Tibial nerve (tissue), 3 donors: ENCODE measurements around the gene SBNO2.

ENCODE experiments used
- CTCF ChIP-seq, 5 experiments: fragments of 200-600 bp in 3 of 5; fragments of 450-650 bp in 2 of 5; sonication (generic) in 3 of 5; IDR thresholded peaks; one replicate each; pipeline ENCODE4 v1.5.1; 2016 to 2019; ENCODE audit warnings: antibody characterized with exemption in 5 of 5, mild to moderate bottlenecking in 3 of 5, moderate library complexity in 2 of 5
- POLR2A ChIP-seq, 2 donors: fragments of 450-650 bp; IDR thresholded peaks; one replicate each; pipeline ENCODE4 v1.6.1; 2017; ENCODE audit warnings: antibody characterized with exemption in 2 of 2, mild to moderate bottlenecking in 2 of 2, moderate library complexity in 2 of 2

GRCh38 chr19:1217366-1217765 lies 43.3 kb upstream of the SBNO2 start:
- TF ChIP-seq CTCF (IDR thresholded peaks at IDR 0.05) (no peak), POLR2A (IDR thresholded peaks at IDR 0.05) (no peak)
